HEK293T (cell line): Measurements from ENCODE around the gene CADM2.

ENCODE experiments used
- CTCF ChIA-PET: fragments of 350-600 bp; formaldehyde crosslinking; extraction: SDS; loops from one replicate; lab custom pipeline; 2021; ENCODE audit warnings: antibody characterized with exemption, inconsistent platforms; lab: Yijun Ruan, JAX
- POLR2A ChIA-PET: fragments of 350-600 bp; formaldehyde crosslinking; extraction: SDS; loops from one replicate; lab custom pipeline; 2020; ENCODE audit warnings: antibody characterized with exemption, inconsistent platforms; lab: Yijun Ruan, JAX
- DNase-seq: peaks from one replicate; pipeline ENCODE4 v3.0.0; 2012; ENCODE audit warnings: mixed read lengths; ENCODE audit errors: extremely low spot score
- ARNT ChIP-seq: fragments of 450-650 bp; IDR thresholded peaks from 2 replicates; pipeline ENCODE4 v1.6.1; 2017; ENCODE audit warnings: mild to moderate bottlenecking
- BHLHE40 ChIP-seq: fragments of 450-650 bp; IDR thresholded peaks from 2 replicates; pipeline ENCODE4 v1.6.1; 2016; ENCODE audit warnings: mild to moderate bottlenecking, moderate library complexity, borderline replicate concordance
- CTBP1 ChIP-seq: fragments of 450-650 bp; IDR thresholded peaks from 2 replicates; pipeline ENCODE4 v1.6.1; 2016; ENCODE audit warnings: borderline replicate concordance
- ELF4 ChIP-seq: fragments of 450-650 bp; IDR thresholded peaks from 2 replicates; pipeline ENCODE4 v1.6.1; 2017; ENCODE audit warnings: antibody characterized with exemption
- FOXA1 ChIP-seq: fragments of 450-650 bp; IDR thresholded peaks from 2 replicates; pipeline ENCODE4 v1.6.1; 2016; ENCODE audit warnings: mild to moderate bottlenecking
- FOXK2 ChIP-seq: fragments of 450-650 bp; IDR thresholded peaks from 2 replicates; pipeline ENCODE4 v1.6.1; 2016; ENCODE audit warnings: mild to moderate bottlenecking
- FOXM1 ChIP-seq: fragments of 450-650 bp; IDR thresholded peaks from 2 replicates; pipeline ENCODE4 v1.6.1; 2017; ENCODE audit warnings: mild to moderate bottlenecking, borderline replicate concordance
- HDGF ChIP-seq: fragments of 450-650 bp; IDR thresholded peaks from 2 replicates; pipeline ENCODE4 v1.6.1; 2017; ENCODE audit warnings: antibody characterized with exemption, borderline replicate concordance
- L3MBTL2 ChIP-seq: fragments of 450-650 bp; conservative IDR thresholded peaks from 2 replicates; pipeline ENCODE4 v1.6.1; 2016; ENCODE audit warnings: mild to moderate bottlenecking
- LEF1 ChIP-seq: fragments of 450-650 bp; IDR thresholded peaks from 2 replicates; pipeline ENCODE4 v1.6.1; 2017; ENCODE audit warnings: mild to moderate bottlenecking, borderline replicate concordance
- NFRKB ChIP-seq: fragments of 450-650 bp; IDR thresholded peaks from 2 replicates; pipeline ENCODE4 v1.6.1; 2016; ENCODE audit warnings: mild to moderate bottlenecking, moderate library complexity
- PKNOX1 ChIP-seq: fragments of 450-650 bp; IDR thresholded peaks from 2 replicates; pipeline ENCODE4 v1.6.1; 2016
- SP1 ChIP-seq: fragments of 450-650 bp; IDR thresholded peaks from 2 replicates; pipeline ENCODE4 v1.6.1; 2017
- SUZ12 ChIP-seq: fragments of 450-650 bp; IDR thresholded peaks from 2 replicates; pipeline ENCODE4 v1.6.1; 2016; ENCODE audit warnings: mild to moderate bottlenecking
- TARDBP ChIP-seq: fragments of 450-650 bp; IDR thresholded peaks from 2 replicates; pipeline ENCODE4 v1.6.1; 2016
- ZNF384 ChIP-seq: fragments of 450-650 bp; IDR thresholded peaks from 2 replicates; pipeline ENCODE4 v1.6.1; 2016

CADM2 gene

GRCh38 chr3:85838921-85839320 is 880.1 kb downstream of the CADM2 start:
- no peak for TF ChIP-seq FOXK2
- TF ChIP-seq HDGF, result no peak
- TF ChIP-seq FOXA1, result no peak
- no peak for TF ChIP-seq ZNF384
- no peak for TF ChIP-seq LEF1
- no peak for TF ChIP-seq NFRKB
- TF ChIP-seq SP1, result no peak
- no peak for TF ChIP-seq FOXM1
- TF ChIP-seq L3MBTL2, result no peak
- TF ChIP-seq ARNT, result no peak
- no peak for TF ChIP-seq SUZ12
- TF ChIP-seq CTBP1, result no peak
- TF ChIP-seq TARDBP, result no peak
- ChIA-PET POLR2A (no interaction called here), CTCF (interaction anchor here (0.7 kb wide), 1 partner anchor 146 kb away, joined by 3 read pairs; no protein-coding TSS in a partner anchor)
- no peak for DNase-seq

- CTCF ChIA-PET, result no interaction called here
- TF ChIP-seq ARNT (no peak), LEF1 (no peak), HDGF (no peak)
- DNase-seq, result no peak
- POLR2A ChIA-PET, result no interaction called here
Measured at GRCh38 chr3:85842081-85842480, 883.3 kb downstream of the CADM2 start.

GRCh38 chr3:85846940-85847339 is 888.2 kb downstream of the CADM2 start:
- no peak for TF ChIP-seq FOXM1
- no peak for TF ChIP-seq TARDBP
- TF ChIP-seq CTBP1, result no peak
- TF ChIP-seq BHLHE40, result no peak
- TF ChIP-seq ARNT, result no peak
- no peak for TF ChIP-seq ZNF384
- TF ChIP-seq HDGF, result no peak
- TF ChIP-seq FOXA1, result no peak
- TF ChIP-seq FOXK2, result no peak
- no peak for TF ChIP-seq PKNOX1
- no peak for TF ChIP-seq LEF1
- no peak for TF ChIP-seq SP1
- TF ChIP-seq L3MBTL2, result no peak
- TF ChIP-seq ELF4, result no peak
- TF ChIP-seq NFRKB, result no peak
- no peak for TF ChIP-seq SUZ12
- ChIA-PET CTCF (no interaction called here), POLR2A (no interaction called here)
- DNase-seq, result no peak

GRCh38 chr3:85851071-85851470 is 892.3 kb downstream of the CADM2 start:
- DNase-seq, result no peak
- TF ChIP-seq ZNF384, result no peak
- no peak for TF ChIP-seq BHLHE40
- ChIA-PET CTCF (no interaction called here), POLR2A (no interaction called here)

GRCh38 chr3:85853805-85854204 is 895.0 kb downstream of the CADM2 start:
- CTCF ChIA-PET, result no interaction called here
- TF ChIP-seq NFRKB (no peak), SP1 (no peak)
- no peak for DNase-seq
- POLR2A ChIA-PET, result no interaction called here

GRCh38 chr3:85862893-85863455 is 904.2 kb downstream of the CADM2 start:
- ChIA-PET CTCF (no interaction called here), POLR2A (no interaction called here)
- TF ChIP-seq PKNOX1, result no peak
- no peak for TF ChIP-seq CTBP1
- no peak for TF ChIP-seq L3MBTL2
- no peak for TF ChIP-seq SUZ12
- no peak for TF ChIP-seq HDGF
- TF ChIP-seq FOXA1, result no peak
- TF ChIP-seq TARDBP, result no peak
- TF ChIP-seq NFRKB, result no peak
- no peak for TF ChIP-seq SP1
- TF ChIP-seq LEF1, result no peak
- no peak for TF ChIP-seq ELF4
- TF ChIP-seq FOXK2, result no peak
- TF ChIP-seq ARNT, result no peak
- no peak for TF ChIP-seq FOXM1
- TF ChIP-seq BHLHE40, result no peak
- no peak for TF ChIP-seq ZNF384
- no peak for DNase-seq

- CTCF ChIA-PET, result no interaction called here
- no peak for DNase-seq
- POLR2A ChIA-PET, result no interaction called here
- TF ChIP-seq PKNOX1, result no peak
- no peak for TF ChIP-seq LEF1
- TF ChIP-seq FOXM1, result no peak
- TF ChIP-seq ELF4, result no peak
- no peak for TF ChIP-seq SP1
- TF ChIP-seq NFRKB, result no peak
- TF ChIP-seq SUZ12, result no peak
- TF ChIP-seq ARNT, result no peak
- no peak for TF ChIP-seq ZNF384
- no peak for TF ChIP-seq TARDBP
- TF ChIP-seq L3MBTL2, result no peak
- TF ChIP-seq BHLHE40, result no peak
- TF ChIP-seq FOXA1, result no peak
- no peak for TF ChIP-seq CTBP1
- TF ChIP-seq HDGF, result no peak
Measured at GRCh38 chr3:85864896-85865295, 906.1 kb downstream of the CADM2 start.
